Natural killer cell treated with Interleukin-12 subunit alpha and Interleukin-12 subunit beta and Interleukin-15 and Interleukin-18, amount 100 ng/mL, for 72 hours (primary cell): Measurements from ENCODE around the gene ZFTA. TPM values are rescaled to one million over a fixed set of nuclear protein-coding genes. Genes with fewer than 3 reads are reported as not detected.

Experiments
- total RNA-seq, 2 donors: library from RNA; stranded (reverse); gene quantifications; one replicate each; pipeline ENCODE4 v1.2.3, GENCODE V29; 2022

Gene ZFTA
- total RNA-seq, 2 donors from 2014 or later, result 5.0 to 7.6 TPM

Other genes with a start within 250 kb of the ZFTA start
- gene PLAAT4, start 232.0 kb downstream of the ZFTA start, total RNA-seq, result 100 to 1,000 TPM in 1 of 2 donors, 10 to 100 TPM in 1; 42.5 to 193 TPM
- gene PLAAT2, start 205.4 kb downstream of the ZFTA start, total RNA-seq, result 1 to 10 TPM in 1 of 2 donors, not detected in 1; 1.4 TPM
- 10 to 100 TPM; 16.8 to 60.0 TPM for gene PLAAT3, start 154.3 kb downstream of the ZFTA start, total RNA-seq
- 10 to 100 TPM; 12.5 to 40.6 TPM for gene ATL3, start 97.4 kb downstream of the ZFTA start, total RNA-seq
- gene RTN3, start 87.3 kb downstream of the ZFTA start, total RNA-seq, result 10 to 100 TPM; 52.3 to 55.3 TPM
- 10 to 100 TPM; 34.3 to 65.1 TPM for gene SPINDOC, start 44.7 kb upstream of the ZFTA start, total RNA-seq
- 10 to 100 TPM; 54.9 to 68.5 TPM for gene MARK2, start 70.3 kb upstream of the ZFTA start, total RNA-seq
- not detected for gene RCOR2, start 148.4 kb upstream of the ZFTA start, total RNA-seq
- 10 to 100 TPM; 29.4 to 43.8 TPM for gene NAA40, start 170.2 kb upstream of the ZFTA start, total RNA-seq
- gene COX8A, start 205.8 kb upstream of the ZFTA start, total RNA-seq, result 100 to 1,000 TPM; 383 to 427 TPM
- gene OTUB1, start 217.7 kb upstream of the ZFTA start, total RNA-seq, result 10 to 100 TPM; 87.8 to 96.6 TPM